Glutamatergic neuron (in vitro differentiated cells): Measurements from ENCODE around the gene GAGE12J. TPM values are rescaled to one million over a fixed set of nuclear protein-coding genes. Genes with fewer than 3 reads are reported as not detected.
"Not testable (repeated sequence)": the region's sequence is repeated elsewhere in the genome, so short reads cannot be mapped to it uniquely, and the experiment has no call there.

Experiments
- DNase-seq: peaks from one replicate; pipeline ENCODE4 v3.0.0; 2022
- H3K27ac Mint-ChIP-seq: one replicate; pipeline ENCODE4 v1.8.0; 2020; ENCODE audit warnings: mild to moderate bottlenecking, mixed read lengths, inconsistent platforms; ENCODE audit not compliant: unreplicated experiment
- H3K27me3 Mint-ChIP-seq: one replicate; pipeline ENCODE4 v1.8.0; 2020; ENCODE audit warnings: mild to moderate bottlenecking, moderate library complexity, mixed read lengths, inconsistent platforms; ENCODE audit not compliant: unreplicated experiment
- H3K36me3 Mint-ChIP-seq: one replicate; pipeline ENCODE4 v1.8.0; 2020; ENCODE audit warnings: mild to moderate bottlenecking, mixed read lengths, inconsistent platforms; ENCODE audit not compliant: unreplicated experiment
- H3K4me1 Mint-ChIP-seq: one replicate; pipeline ENCODE4 v1.8.0; 2020; ENCODE audit warnings: mild to moderate bottlenecking, low read depth, mixed read lengths, inconsistent platforms; ENCODE audit not compliant: unreplicated experiment
- H3K4me3 Mint-ChIP-seq: one replicate; pipeline ENCODE4 v1.8.0; 2020; ENCODE audit warnings: mild to moderate bottlenecking, mixed read lengths, inconsistent platforms; ENCODE audit not compliant: unreplicated experiment
- H3K9me3 Mint-ChIP-seq: one replicate; pipeline ENCODE4 v1.8.0; 2020; ENCODE audit warnings: mild to moderate bottlenecking, moderate library complexity, mixed read lengths, inconsistent platforms; ENCODE audit not compliant: unreplicated experiment
- total RNA-seq: library from RNA; stranded (reverse); fragmentation: NEBNext Ultra II Directional; extraction: Animal tissue kit (Norgen Biotek cat#: 25700); gene quantifications from one replicate; pipeline ENCODE4 v1.2.1, GENCODE V29; 2021; ENCODE audit not compliant: unreplicated experiment
- TF ChIP-seq, protein P1 (sequence below): fragments of 200-600 bp; sonication (generic); IDR thresholded peaks from one replicate; pipeline ENCODE4 v1.5.0; 2021; ENCODE audit not compliant: partially characterized antibody, unreplicated experiment

GAGE12J gene
- total RNA-seq, 1 donor from 2014 or later: not detected

- no peak overlapping the region for H3K27ac Mint-ChIP-seq
- H3K4me1 Mint-ChIP-seq: peaks cover 2% of the 10 kb centered on the region
- no peaks in the 10 kb centered on the region for H3K9me3 Mint-ChIP-seq
- peaks cover 2% of the 10 kb centered on the region for H3K27me3 Mint-ChIP-seq
- H3K36me3 Mint-ChIP-seq: no peaks in the 10 kb centered on the region
- TF ChIP-seq, protein P1, sequence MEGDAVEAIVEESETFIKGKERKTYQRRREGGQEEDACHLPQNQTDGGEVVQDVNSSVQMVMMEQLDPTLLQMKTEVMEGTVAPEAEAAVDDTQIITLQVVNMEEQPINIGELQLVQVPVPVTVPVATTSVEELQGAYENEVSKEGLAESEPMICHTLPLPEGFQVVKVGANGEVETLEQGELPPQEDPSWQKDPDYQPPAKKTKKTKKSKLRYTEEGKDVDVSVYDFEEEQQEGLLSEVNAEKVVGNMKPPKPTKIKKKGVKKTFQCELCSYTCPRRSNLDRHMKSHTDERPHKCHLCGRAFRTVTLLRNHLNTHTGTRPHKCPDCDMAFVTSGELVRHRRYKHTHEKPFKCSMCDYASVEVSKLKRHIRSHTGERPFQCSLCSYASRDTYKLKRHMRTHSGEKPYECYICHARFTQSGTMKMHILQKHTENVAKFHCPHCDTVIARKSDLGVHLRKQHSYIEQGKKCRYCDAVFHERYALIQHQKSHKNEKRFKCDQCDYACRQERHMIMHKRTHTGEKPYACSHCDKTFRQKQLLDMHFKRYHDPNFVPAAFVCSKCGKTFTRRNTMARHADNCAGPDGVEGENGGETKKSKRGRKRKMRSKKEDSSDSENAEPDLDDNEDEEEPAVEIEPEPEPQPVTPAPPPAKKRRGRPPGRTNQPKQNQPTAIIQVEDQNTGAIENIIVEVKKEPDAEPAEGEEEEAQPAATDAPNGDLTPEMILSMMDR: no peak
- H3K4me3 Mint-ChIP-seq: no peak overlapping the region
- DNase-seq: no peak
These were observed 13.1 kb upstream of the GAGE12J start for GRCh38 chrX:49308604-49309269.

- peaks cover 2% of the 10 kb centered on the region for H3K4me1 Mint-ChIP-seq
- TF ChIP-seq, protein P1: no peak
- peaks cover 2% of the 10 kb centered on the region for H3K27me3 Mint-ChIP-seq
- no peak overlapping the region for H3K27ac Mint-ChIP-seq
- no peaks in the 10 kb centered on the region for H3K9me3 Mint-ChIP-seq
- H3K36me3 Mint-ChIP-seq: no peaks in the 10 kb centered on the region
- H3K4me3 Mint-ChIP-seq: no peak overlapping the region
- DNase-seq: no peak
These were observed 12.3 kb upstream of the GAGE12J start for GRCh38 chrX:49309401-49309981.

DNA sequence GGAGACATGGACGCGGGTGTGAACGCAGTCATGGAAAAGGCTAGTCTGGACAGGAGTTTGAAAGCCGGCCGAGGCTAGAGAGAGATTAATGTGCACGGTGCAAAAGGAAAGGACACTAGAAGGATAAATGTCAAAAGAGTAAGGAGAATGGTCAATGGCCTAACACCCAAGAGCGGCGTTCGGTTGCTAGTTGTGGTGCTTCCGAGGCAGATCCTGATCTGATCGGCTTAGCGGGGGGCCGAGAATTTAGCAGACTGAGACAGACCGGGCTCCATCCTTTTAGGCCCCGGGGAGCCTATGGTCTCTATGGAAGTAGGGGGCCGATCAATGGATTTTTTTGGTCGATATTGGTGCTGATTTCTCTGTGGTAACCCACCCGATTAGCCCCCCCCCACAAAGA is 11.5 kb upstream of the GAGE12J start:
- TF ChIP-seq, protein P1: no peak
- Mint-ChIP-seq H3K27ac (no peak overlapping the region), H3K9me3 (no peaks in the 10 kb centered on the region), H3K27me3 (peaks cover 2% of the 10 kb centered on the region), H3K36me3 (no peaks in the 10 kb centered on the region), H3K4me3 (no peak overlapping the region), H3K4me1 (peaks cover 2% of the 10 kb centered on the region)
- DNase-seq: no peak

GRCh38 chrX:49312176-49312575 is 9.7 kb upstream of the GAGE12J start:
- Mint-ChIP-seq H3K27me3 (peaks cover 2% of the 10 kb centered on the region), H3K27ac (no peak overlapping the region), H3K4me1 (peaks cover 2% of the 10 kb centered on the region), H3K9me3 (no peaks in the 10 kb centered on the region), H3K4me3 (no peak overlapping the region), H3K36me3 (no peaks in the 10 kb centered on the region)
- DNase-seq: no peak
- TF ChIP-seq, protein P1: no peak

- Mint-ChIP-seq H3K4me1 (no peaks in the 10 kb centered on the region), H3K4me3 (no peak overlapping the region), H3K36me3 (no peaks in the 10 kb centered on the region), H3K9me3 (no peaks in the 10 kb centered on the region), H3K27ac (no peak overlapping the region), H3K27me3 (no peaks in the 10 kb centered on the region)
- TF ChIP-seq, protein P1: no peak
- DNase-seq: no peak
These were observed 5.8 kb upstream of the GAGE12J start for GRCh38 chrX:49316085-49316484.

- DNase-seq, H3K27me3 Mint-ChIP-seq, H3K27ac Mint-ChIP-seq, H3K4me1 Mint-ChIP-seq, H3K4me3 Mint-ChIP-seq, H3K9me3 Mint-ChIP-seq, H3K36me3 Mint-ChIP-seq: not testable (repeated sequence)
These were observed 429 bp downstream of the GAGE12J start for GRCh38 chrX:49322266-49322665.

GRCh38 chrX:49323735-49324134 is 1.9 kb downstream of the GAGE12J start:
- not testable (repeated sequence) for H3K4me1 Mint-ChIP-seq, H3K27ac Mint-ChIP-seq, H3K27me3 Mint-ChIP-seq, DNase-seq, H3K36me3 Mint-ChIP-seq, H3K4me3 Mint-ChIP-seq, H3K9me3 Mint-ChIP-seq

GRCh38 chrX:49330421-49330820 is 8.6 kb downstream of the GAGE12J start:
- H3K27ac Mint-ChIP-seq, H3K4me1 Mint-ChIP-seq, H3K27me3 Mint-ChIP-seq, DNase-seq, H3K36me3 Mint-ChIP-seq, H3K9me3 Mint-ChIP-seq, H3K4me3 Mint-ChIP-seq: not testable (repeated sequence)
